ENCODE data around the gene CASKIN1. TPM values are rescaled to one million over a fixed set of nuclear protein-coding genes. Genes with fewer than 3 reads are reported as not detected.

CASKIN1 gene
- total and polyA plus RNA-seq, 2 of the 8 experiments (the other 6 are each of a cell fraction or from before 2014, with no cell fraction given) = 1.2 to 6.4 TPM

DNA sequence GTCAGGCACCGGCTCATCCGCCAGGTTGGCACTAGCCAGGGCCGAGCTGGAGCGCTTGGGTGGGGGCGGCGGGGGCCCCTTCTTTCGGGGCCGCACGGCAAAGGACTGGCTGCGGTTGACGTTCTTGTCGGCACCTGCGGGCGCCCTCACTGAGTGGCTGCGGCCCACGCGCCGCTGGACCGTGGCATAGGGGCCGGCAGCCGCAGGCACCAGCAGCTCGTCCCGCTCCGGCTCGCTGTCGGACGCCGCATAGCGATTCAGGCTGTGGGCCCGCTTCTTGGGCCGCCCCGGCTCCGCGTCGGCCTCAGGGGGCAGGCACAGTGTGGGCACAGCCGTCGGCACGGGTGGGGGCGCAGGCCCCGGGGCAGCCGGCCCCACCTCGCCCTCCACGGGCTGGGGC, 15.9 kb downstream of the CASKIN1 start:
- POLR2A ChIA-PET (ENCODE audit: partially characterized antibody) = interaction anchor here (0.6 to 3.2 kb wide), 12 partner anchors 8 to 333 kb away, joined by 3 to 23 read pairs (median 4); partner anchors contain the start of genes ATP6V0C, DNASE1L2, ECI1 and RPS2
- Histone ChIP-seq H3K56ac (replicated peaks; ENCODE audit: insufficient read length, low read depth, low read length) (no peak overlapping the region), H2BK5ac (ENCODE audit: low read depth, low read length) (no peak overlapping the region), H3K36me3 (ENCODE audit: control insufficient read depth in 2 of 4, insufficient read depth in 4 of 4, low read length in 3 of 4) (peaks cover 5 to 24% (median 10%) of the 10 kb centered on the region in 4 experiments; a peak in 7 of 8 replicates), H2BK120ac (replicated peaks; ENCODE audit: low read depth, low read length) (no peak overlapping the region), H3K23ac (ENCODE audit: insufficient read length) (no peak overlapping the region), H3K79me1 (ENCODE audit: low read depth, low read length) (no peaks in the 10 kb centered on the region), H3K23me2 (ENCODE audit: low read depth, low read length) (peaks cover 2% of the 10 kb centered on the region; the same call in 1 of the 2 replicates), H3K4ac (replicated peaks; ENCODE audit: insufficient read length, low read depth, low read length) (no peak overlapping the region), H3K9ac (replicated peaks in 1 of 4; ENCODE audit: extremely low read depth in 1 of 4, low read depth in 3 of 4, low read length in 3 of 4) (no peak overlapping the region), H2AFZ (ENCODE audit: low read length) (no peak overlapping the region), H3K14ac (ENCODE audit: insufficient read length) (no peak overlapping the region), H3K18ac (ENCODE audit: extremely low read depth, low read length) (no peak overlapping the region), H2BK15ac (ENCODE audit: low read length) (no peak overlapping the region), H3K4me1 (replicated peaks in 1 of 4; ENCODE audit: control insufficient read depth in 3 of 4, insufficient read depth in 4 of 4, low read length in 3 of 4) (peaks cover 0 to 7% (median 2%) of the 10 kb centered on the region in 4 experiments; a peak in 4 of 7 replicates), H3K27me3 (replicated peaks in 1 of 4; ENCODE audit: control insufficient read depth in 3 of 4, extremely low read depth in 1 of 4, insufficient read depth in 3 of 4, low read length in 3 of 4) (no peaks in the 10 kb centered on the region; a peak in 1 of 7 replicates), H4K91ac (replicated peaks; ENCODE audit: insufficient read length, low read length) (no peak overlapping the region), H3K4me2 (ENCODE audit: insufficient read depth in 1 of 2, low read depth in 2 of 2, low read length in 2 of 2) (no peak overlapping the region), H3K27ac (ENCODE audit: low read depth, low read length) (no peak overlapping the region), H2BK12ac (ENCODE audit: low read depth, low read length) (no peak overlapping the region), H3K79me2 (ENCODE audit: control insufficient read depth in 1 of 2, insufficient read depth in 2 of 2, low read length in 2 of 2) (no peaks in the 10 kb centered on the region), H3K9me3 (ENCODE audit: insufficient read depth in 2 of 2, low read depth in 1 of 2, low read length in 1 of 2) (no peaks in the 10 kb centered on the region), H2AK5ac (ENCODE audit: low read depth, low read length) (no peak overlapping the region), H4K20me1 (replicated peaks in 1 of 2; ENCODE audit: control insufficient read depth in 1 of 2, insufficient read depth in 2 of 2, low read length in 2 of 2) (peaks cover 0 to 12% of the 10 kb centered on the region in 2 experiments), H3K4me3 (ENCODE audit: extremely low read depth in 1 of 4, insufficient read depth in 2 of 4, low read depth in 3 of 4, low read length in 4 of 4) (no peak overlapping the region), H2BK20ac (ENCODE audit: low read length) (no peak overlapping the region), H4K8ac (ENCODE audit: extremely low read depth, insufficient read depth, low read length) (no peak overlapping the region), H4K5ac (ENCODE audit: insufficient read length, low read depth, low read length) (no peak overlapping the region)
- no peak for DNase-seq (ENCODE audit: low read depth in 1 of 2, low spot score in 2 of 2)
- no peak for FAIRE-seq
- CTCF ChIA-PET (ENCODE audit: partially characterized antibody) = interaction anchor here (1.0 to 1.9 kb wide), 3 partner anchors 14 to 321 kb away, joined by 3 to 5 read pairs (median 4); no protein-coding TSS in a partner anchor
- WGBS, 2 experiments (ENCODE audit: extremely low coverage in 1 of 2, insufficient coverage in 1 of 2, insufficient read length in 1 of 2, insufficient replicate concordance in 2 of 2, low coverage in 1 of 2, low lambda C conversion rate in 2 of 2, missing lambda C conversion rate in 1 of 2) = 95% methylated on average over 26 of the region's 43 CpGs; no CpG with 5 or more reads in 1 of the 2 experiments
- TF ChIP-seq RFX5 (IDR thresholded peaks at IDR 0.05; ENCODE audit: borderline replicate concordance, low read depth, low read length) = no peak
- TF ChIP-seq CBX5 (IDR thresholded peaks at IDR 0.05; ENCODE audit: low read depth, low read length) = no peak
- TF ChIP-seq JUN (IDR thresholded peaks at IDR 0.05; ENCODE audit: low read depth, low read length) = no peak
- no peak for TF ChIP-seq POU5F1 (IDR thresholded peaks at IDR 0.05; ENCODE audit: low read depth, low read length)
- TF ChIP-seq NRF1 (IDR thresholded peaks at IDR 0.05; ENCODE audit: low read depth, low read length) = no peak
- no peak for TF ChIP-seq TEAD4 (IDR thresholded peaks at IDR 0.05; ENCODE audit: low read depth, low read length)
- TF ChIP-seq SIX5 (IDR thresholded peaks at IDR 0.05; ENCODE audit: low read depth, low read length) = no peak
- no peak for TF ChIP-seq ZNF274 (IDR thresholded peaks at IDR 0.05; ENCODE audit: borderline replicate concordance, extremely low read depth, low read length)
- TF ChIP-seq EP300 (IDR thresholded peaks at IDR 0.05; ENCODE audit: borderline replicate concordance in 1 of 2, low read depth in 2 of 2, low read length in 2 of 2) = no peak
- TF ChIP-seq MAFK (IDR thresholded peaks at IDR 0.05; ENCODE audit: low read depth, low read length) = no peak
- TF ChIP-seq HDAC6 (IDR thresholded peaks at IDR 0.05; ENCODE audit: low read depth, low read length) = no peak

All from H1 (cell line).